Activated CD8-positive, alpha-beta T cell treated with anti-CD3 and anti-CD28 coated beads for 36 hours (primary cell): ENCODE results near the gene CMTM7. TPM values are rescaled to one million over a fixed set of nuclear protein-coding genes. Genes with fewer than 3 reads are reported as not detected.

Source experiments
- ATAC-seq: fragments of 200-7000 bp; cut with Tn5 transposase; one replicate; pipeline ENCODE4 v1.10.0; 2021; ENCODE audit warnings: mild to moderate bottlenecking, moderate library complexity
- CTCF ChIA-PET: fragments of 350-600 bp; sonication (Branson Sonifier 250); formaldehyde crosslinking; loops from one replicate; lab custom pipeline; 2021; ENCODE audit warnings: antibody characterized with exemption; lab: Charles Lee
- POLR2A ChIA-PET: fragments of 350-600 bp; sonication (Branson Sonifier 250); formaldehyde crosslinking; loops from one replicate; lab custom pipeline; 2021; ENCODE audit warnings: antibody characterized with exemption; lab: Charles Lee
- DNase-seq: peaks from one replicate; pipeline ENCODE4 v3.0.0-alpha.2; 2020
- H3K27ac Mint-ChIP-seq: one replicate; pipeline ENCODE4 v1.8.0; 2021; ENCODE audit warnings: mild to moderate bottlenecking, mixed read lengths
- H3K27me3 Mint-ChIP-seq: one replicate; pipeline ENCODE4 v1.8.0; 2021; ENCODE audit warnings: mixed read lengths
- H3K36me3 Mint-ChIP-seq: one replicate; pipeline ENCODE4 v1.8.0; 2021; ENCODE audit warnings: low read depth, mixed read lengths
- H3K4me1 Mint-ChIP-seq: one replicate; pipeline ENCODE4 v1.8.0; 2021; ENCODE audit warnings: low read depth, mixed read lengths
- H3K4me3 Mint-ChIP-seq: one replicate; pipeline ENCODE4 v1.8.0; 2021; ENCODE audit warnings: mild to moderate bottlenecking, moderate library complexity, mixed read lengths
- H3K9me3 Mint-ChIP-seq: one replicate; pipeline ENCODE4 v1.8.0; 2021; ENCODE audit warnings: mixed read lengths
- CTCF ChIP-seq: fragments of 200-600 bp; IDR thresholded peaks from one replicate; pipeline ENCODE4 v1.8.0; 2022; ENCODE audit warnings: antibody characterized with exemption, mild to moderate bottlenecking
- intact Hi-C: fragments of 100-400 bp; cut with micrococcal nuclease; formaldehyde crosslinking; loops from one replicate; pipeline ENCODE4 v1.10.0; 2022
- total RNA-seq, 2 experiments: library from RNA; stranded (reverse); gene quantifications; one replicate each; pipeline ENCODE4 v1.2.3, GENCODE V29; 2021

CMTM7 gene
- total RNA-seq, 2 experiments from 2014 or later: 36.1 to 37.2 TPM

DNA sequence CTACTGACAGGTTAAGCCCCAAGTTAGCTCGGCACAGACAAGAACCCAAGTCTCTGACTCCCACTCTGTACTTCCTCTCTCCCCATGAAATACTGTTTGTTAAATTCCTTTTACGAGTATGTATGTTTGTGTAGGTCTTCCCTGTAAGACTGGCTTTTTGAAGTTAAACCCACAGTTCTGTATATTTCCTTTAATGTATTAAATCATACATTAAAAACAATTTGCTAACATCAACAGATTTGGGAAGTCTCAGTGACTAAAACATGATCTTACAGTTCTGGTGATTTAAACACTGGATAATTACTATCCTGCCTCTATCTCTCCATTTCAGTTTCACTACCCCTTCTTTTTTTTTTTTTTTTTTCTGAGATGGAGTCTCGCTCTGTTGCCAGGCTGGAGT lies 106.6 kb downstream of the CMTM7 start:
- ChIA-PET POLR2A (no interaction called here), CTCF (interaction anchor here (0.6 to 2.4 kb wide), 6 partner anchors 12 to 100 kb away, joined by 3 to 7 read pairs (median 4); no protein-coding TSS in a partner anchor)
- ATAC-seq (no peak), DNase-seq (no peak)
- Mint-ChIP-seq H3K36me3 (peaks cover 17% of the 10 kb centered on the region), H3K4me3 (no peak overlapping the region), H3K4me1 (peaks cover 34% of the 10 kb centered on the region), H3K9me3 (no peaks in the 10 kb centered on the region), H3K27ac (peak overlapping the region; percentile 20), H3K27me3 (no peaks in the 10 kb centered on the region)
- TF ChIP-seq CTCF: no peak
- intact Hi-C loops: no loop called here

DNA sequence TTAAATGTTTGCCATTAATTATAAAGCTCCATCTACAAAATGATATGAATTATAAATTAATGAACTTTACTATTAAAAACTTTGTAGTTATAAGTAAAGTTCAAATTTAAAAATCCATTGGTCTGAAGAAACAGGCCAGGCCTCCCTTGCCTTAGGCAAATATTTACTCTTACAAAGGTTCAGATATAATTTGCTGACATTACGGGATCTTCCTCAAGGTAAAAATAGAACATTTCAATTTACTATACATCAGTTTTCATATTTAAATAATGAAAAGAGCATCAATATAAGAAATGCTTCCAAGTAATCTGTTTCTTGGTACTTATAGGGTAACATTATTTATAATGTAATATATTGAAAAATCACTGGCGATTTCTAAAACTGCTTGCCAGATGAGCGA lies 107.3 kb downstream of the CMTM7 start:
- ChIA-PET POLR2A (interaction anchor here (0.9 kb wide), 1 partner anchor 29 kb away, joined by 3 read pairs; no protein-coding TSS in a partner anchor), CTCF (interaction anchor here (2.4 kb wide), 1 partner anchor 31 kb away, joined by 7 read pairs; no protein-coding TSS in a partner anchor)
- no peak for TF ChIP-seq CTCF
- ATAC-seq: no peak
- intact Hi-C loops: no loop called here
- H3K27ac Mint-ChIP-seq: no peak overlapping the region
- H3K36me3 Mint-ChIP-seq: peaks cover 17% of the 10 kb centered on the region
- H3K4me1 Mint-ChIP-seq: peaks cover 36% of the 10 kb centered on the region
- H3K4me3 Mint-ChIP-seq: no peak overlapping the region
- no peaks in the 10 kb centered on the region for H3K27me3 Mint-ChIP-seq
- DNase-seq: no peak
- no peaks in the 10 kb centered on the region for H3K9me3 Mint-ChIP-seq

DNA sequence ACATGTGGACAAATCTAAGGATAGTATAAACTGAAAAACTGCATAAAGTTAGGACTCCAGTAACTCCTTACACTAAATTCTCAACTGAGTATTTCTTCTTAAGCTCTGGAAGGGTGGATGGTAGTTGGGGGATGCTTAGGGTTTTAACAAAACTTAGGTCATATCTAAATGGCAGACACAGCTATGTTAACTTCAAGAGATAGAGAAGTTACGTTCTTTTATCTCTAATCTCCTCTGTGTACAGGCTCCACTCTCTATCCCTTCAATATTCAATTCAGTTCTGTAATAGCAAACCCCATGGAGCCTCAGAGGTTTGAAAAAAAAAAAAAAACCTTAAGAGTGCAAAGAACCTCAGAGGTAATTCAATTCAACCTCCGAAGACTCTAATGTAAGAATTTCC lies 107.9 kb downstream of the CMTM7 start:
- intact Hi-C loops: no loop called here
- POLR2A ChIA-PET: interaction anchor here (0.9 kb wide), 1 partner anchor 30 kb away, joined by 3 read pairs; no protein-coding TSS in a partner anchor

DNA sequence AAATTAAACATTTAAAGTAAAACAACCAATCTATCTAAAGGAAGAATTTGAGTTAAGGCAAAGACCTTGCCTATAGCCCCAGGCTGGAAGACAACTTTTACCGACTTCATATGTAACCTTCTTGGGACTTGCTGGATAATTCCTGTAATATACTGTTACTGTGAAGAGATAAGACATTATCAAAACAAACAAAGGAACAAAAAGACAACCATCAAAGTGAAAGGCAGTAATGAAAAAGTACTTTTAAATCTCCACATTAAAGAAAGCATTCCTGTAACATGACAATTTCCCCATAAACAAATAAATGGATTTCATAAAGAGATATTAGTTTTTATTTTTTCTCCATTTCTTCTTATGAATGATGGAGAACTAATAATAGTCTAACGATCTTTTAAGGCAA lies 108.6 kb downstream of the CMTM7 start:
- CTCF ChIA-PET: no interaction called here
- peak overlapping the region; percentile 97 for H3K4me3 Mint-ChIP-seq
- DNase-seq: no peak
- intact Hi-C loops: no loop called here
- ATAC-seq: no peak
- no peak for TF ChIP-seq CTCF
- peaks cover 17% of the 10 kb centered on the region for H3K36me3 Mint-ChIP-seq
- H3K27ac Mint-ChIP-seq: peak overlapping the region; percentile 36
- POLR2A ChIA-PET: interaction anchor here (1.6 kb wide), 1 partner anchor 67 kb away, joined by 3 read pairs; no protein-coding TSS in a partner anchor
- peaks cover 36% of the 10 kb centered on the region for H3K4me1 Mint-ChIP-seq
- no peaks in the 10 kb centered on the region for H3K27me3 Mint-ChIP-seq
- no peaks in the 10 kb centered on the region for H3K9me3 Mint-ChIP-seq

More for the DNA sequence above, 107.9 kb downstream of the CMTM7 start:
- peaks cover 17% of the 10 kb centered on the region for H3K36me3 Mint-ChIP-seq
- DNase-seq (no peak), ATAC-seq (no peak)
- CTCF ChIA-PET: interaction anchor here (0.7 to 2.4 kb wide), 2 partner anchors 31 to 124 kb away, joined by 3 to 7 read pairs; no protein-coding TSS in a partner anchor
- H3K27me3 Mint-ChIP-seq: no peaks in the 10 kb centered on the region
- H3K4me1 Mint-ChIP-seq: peaks cover 36% of the 10 kb centered on the region
- TF ChIP-seq CTCF: no peak
- H3K4me3 Mint-ChIP-seq: no peak overlapping the region
- peak overlapping the region; percentile 0 for H3K27ac Mint-ChIP-seq
- H3K9me3 Mint-ChIP-seq: no peaks in the 10 kb centered on the region
